Activated CD8-positive, alpha-beta T cell treated with anti-CD3 and anti-CD28 coated beads, Interleukin-2, amount 10 ng/mL, durations not matched to agents 7 days and 5 days (primary cell): Measurements from ENCODE around the gene DAB2IP. TPM values are rescaled to one million over a fixed set of nuclear protein-coding genes. Genes with fewer than 3 reads are reported as not detected.

Source experiments
- ATAC-seq: fragments of 150-1000 bp; cut with Tn5 transposase; one replicate; pipeline ENCODE4 v1.10.0; 2021; ENCODE audit warnings: moderate library complexity
- CTCF ChIA-PET: fragments of 350-600 bp; sonication (Branson Sonifier 250); formaldehyde crosslinking; loops from one replicate; lab custom pipeline; 2021; ENCODE audit warnings: antibody characterized with exemption; lab: Charles Lee
- POLR2A ChIA-PET: fragments of 350-600 bp; sonication (Branson Sonifier 250); formaldehyde crosslinking; loops from one replicate; lab custom pipeline; 2021; ENCODE audit warnings: antibody characterized with exemption; lab: Charles Lee
- DNase-seq: peaks from one replicate; pipeline ENCODE4 v3.0.0-alpha.2; 2020
- H3K27ac Mint-ChIP-seq: one replicate; pipeline ENCODE4 v1.8.0; 2021; ENCODE audit warnings: mild to moderate bottlenecking, mixed read lengths
- H3K27me3 Mint-ChIP-seq: one replicate; pipeline ENCODE4 v1.8.0; 2021; ENCODE audit warnings: low read depth, mixed read lengths
- H3K36me3 Mint-ChIP-seq: one replicate; pipeline ENCODE4 v1.8.0; 2021; ENCODE audit warnings: low read depth, mixed read lengths
- H3K4me1 Mint-ChIP-seq: one replicate; pipeline ENCODE4 v1.8.0; 2021; ENCODE audit warnings: low read depth, mixed read lengths
- H3K4me3 Mint-ChIP-seq: one replicate; pipeline ENCODE4 v1.8.0; 2021; ENCODE audit warnings: mild to moderate bottlenecking, mixed read lengths
- H3K9me3 Mint-ChIP-seq: one replicate; pipeline ENCODE4 v1.8.0; 2022; ENCODE audit warnings: mixed read lengths; ENCODE audit not compliant: insufficient read depth
- total RNA-seq, 2 experiments: library from RNA; stranded (reverse); gene quantifications; one replicate each; pipeline ENCODE4 v1.2.3, GENCODE V29; 2021

DAB2IP gene
- total RNA-seq, 2 experiments from 2014 or later: 0.08 to 0.13 TPM

GRCh38 chr9:121811751-121812150 is 160.3 kb downstream of the DAB2IP start:
- DNase-seq (no peak), ATAC-seq (no peak)
- no peak overlapping the region for H3K27ac Mint-ChIP-seq
- H3K4me1 Mint-ChIP-seq: no peaks in the 10 kb centered on the region
- H3K36me3 Mint-ChIP-seq: no peaks in the 10 kb centered on the region
- ChIA-PET POLR2A (no interaction called here), CTCF (no interaction called here)
- no peaks in the 10 kb centered on the region for H3K27me3 Mint-ChIP-seq
- no peaks in the 10 kb centered on the region for H3K9me3 Mint-ChIP-seq
- no peak overlapping the region for H3K4me3 Mint-ChIP-seq

- H3K4me3 Mint-ChIP-seq: no peak overlapping the region
- no peak for ATAC-seq
Observed at GRCh38 chr9:121812159-121812735, 160.8 kb downstream of the DAB2IP start.

GRCh38 chr9:121813519-121814210 is 162.2 kb downstream of the DAB2IP start:
- no peak overlapping the region for H3K27ac Mint-ChIP-seq
- H3K4me1 Mint-ChIP-seq: no peaks in the 10 kb centered on the region
- no peak for DNase-seq
- CTCF ChIA-PET: interaction anchor here (0.7 kb wide), 1 partner anchor 66 kb away, joined by 3 read pairs; no protein-coding TSS in a partner anchor
- no peak overlapping the region for H3K4me3 Mint-ChIP-seq
- H3K36me3 Mint-ChIP-seq: no peaks in the 10 kb centered on the region
- no peaks in the 10 kb centered on the region for H3K9me3 Mint-ChIP-seq
- POLR2A ChIA-PET: no interaction called here
- ATAC-seq: no peak
- H3K27me3 Mint-ChIP-seq: no peaks in the 10 kb centered on the region

More at GRCh38 chr9:121812159-121812735, 160.8 kb downstream of the DAB2IP start:
- ChIA-PET CTCF (no interaction called here), POLR2A (interaction anchor here (0.6 kb wide), 1 partner anchor 1916 kb away, joined by 3 read pairs; no protein-coding TSS in a partner anchor)
- Mint-ChIP-seq H3K27me3 (no peaks in the 10 kb centered on the region), H3K9me3 (no peaks in the 10 kb centered on the region), H3K27ac (no peak overlapping the region), H3K36me3 (no peaks in the 10 kb centered on the region), H3K4me1 (no peaks in the 10 kb centered on the region)
- no peak for DNase-seq

GRCh38 chr9:121814594-121814993 is 163.2 kb downstream of the DAB2IP start:
- H3K27ac Mint-ChIP-seq: no peak overlapping the region
- H3K4me3 Mint-ChIP-seq: no peak overlapping the region
- H3K36me3 Mint-ChIP-seq: no peaks in the 10 kb centered on the region

GRCh38 chr9:121815084-121815483 is 163.7 kb downstream of the DAB2IP start:
- no peak for DNase-seq
- no peaks in the 10 kb centered on the region for H3K4me1 Mint-ChIP-seq
- H3K9me3 Mint-ChIP-seq: no peaks in the 10 kb centered on the region
- H3K27ac Mint-ChIP-seq: no peak overlapping the region
- H3K4me3 Mint-ChIP-seq: no peak overlapping the region
- ChIA-PET POLR2A (no interaction called here), CTCF (no interaction called here)
- no peaks in the 10 kb centered on the region for H3K36me3 Mint-ChIP-seq
- ATAC-seq: no peak
- no peaks in the 10 kb centered on the region for H3K27me3 Mint-ChIP-seq

More at GRCh38 chr9:121814594-121814993, 163.2 kb downstream of the DAB2IP start:
- H3K9me3 Mint-ChIP-seq: no peaks in the 10 kb centered on the region
- H3K27me3 Mint-ChIP-seq: no peaks in the 10 kb centered on the region
- ChIA-PET CTCF (no interaction called here), POLR2A (no interaction called here)
- no peaks in the 10 kb centered on the region for H3K4me1 Mint-ChIP-seq
- no peak for ATAC-seq
- no peak for DNase-seq

- no peak for DNase-seq
- Mint-ChIP-seq H3K4me3 (no peak overlapping the region), H3K27me3 (no peaks in the 10 kb centered on the region), H3K27ac (no peak overlapping the region), H3K9me3 (no peaks in the 10 kb centered on the region), H3K4me1 (no peaks in the 10 kb centered on the region), H3K36me3 (no peaks in the 10 kb centered on the region)
- POLR2A ChIA-PET: interaction anchor here (0.6 kb wide), 1 partner anchor 733 kb away, joined by 3 read pairs; no protein-coding TSS in a partner anchor
- CTCF ChIA-PET: no interaction called here
- no peak for ATAC-seq
Observed at GRCh38 chr9:121815546-121816448, 164.4 kb downstream of the DAB2IP start.

- ChIA-PET CTCF (no interaction called here), POLR2A (interaction anchor here (0.6 kb wide), 1 partner anchor 732 kb away, joined by 3 read pairs; no protein-coding TSS in a partner anchor)
- Mint-ChIP-seq H3K9me3 (no peaks in the 10 kb centered on the region), H3K27ac (no peak overlapping the region), H3K4me3 (no peak overlapping the region), H3K36me3 (no peaks in the 10 kb centered on the region), H3K27me3 (no peaks in the 10 kb centered on the region), H3K4me1 (no peaks in the 10 kb centered on the region)
- DNase-seq (no peak), ATAC-seq (no peak)
Observed at GRCh38 chr9:121816449-121816817, 165.0 kb downstream of the DAB2IP start.

GRCh38 chr9:121816845-121817450 is 165.5 kb downstream of the DAB2IP start:
- H3K27me3 Mint-ChIP-seq: no peaks in the 10 kb centered on the region
- CTCF ChIA-PET: no interaction called here

GRCh38 chr9:121817476-121817875 is 166.0 kb downstream of the DAB2IP start:
- H3K27me3 Mint-ChIP-seq: no peaks in the 10 kb centered on the region
- H3K4me1 Mint-ChIP-seq: no peaks in the 10 kb centered on the region
- CTCF ChIA-PET: no interaction called here
- H3K36me3 Mint-ChIP-seq: no peaks in the 10 kb centered on the region
- H3K4me3 Mint-ChIP-seq: no peak overlapping the region
- no peak overlapping the region for H3K27ac Mint-ChIP-seq
- POLR2A ChIA-PET: no interaction called here
- no peak for ATAC-seq
- H3K9me3 Mint-ChIP-seq: no peaks in the 10 kb centered on the region
- DNase-seq: no peak

More at GRCh38 chr9:121816845-121817450, 165.5 kb downstream of the DAB2IP start:
- Mint-ChIP-seq H3K27ac (no peak overlapping the region), H3K4me1 (no peaks in the 10 kb centered on the region), H3K9me3 (no peaks in the 10 kb centered on the region), H3K36me3 (no peaks in the 10 kb centered on the region), H3K4me3 (no peak overlapping the region)
- ATAC-seq (no peak), DNase-seq (no peak)
- POLR2A ChIA-PET: interaction anchor here (0.6 kb wide), 1 partner anchor 732 kb away, joined by 3 read pairs; no protein-coding TSS in a partner anchor

GRCh38 chr9:121818016-121818661 is 166.7 kb downstream of the DAB2IP start:
- Mint-ChIP-seq H3K4me3 (no peak overlapping the region), H3K9me3 (no peaks in the 10 kb centered on the region), H3K4me1 (no peaks in the 10 kb centered on the region), H3K36me3 (no peaks in the 10 kb centered on the region), H3K27me3 (no peaks in the 10 kb centered on the region), H3K27ac (no peak overlapping the region)
- ChIA-PET POLR2A (no interaction called here), CTCF (no interaction called here)
- no peak for DNase-seq
- ATAC-seq: no peak

- Mint-ChIP-seq H3K36me3 (no peaks in the 10 kb centered on the region), H3K4me1 (no peaks in the 10 kb centered on the region), H3K27me3 (no peaks in the 10 kb centered on the region), H3K9me3 (no peaks in the 10 kb centered on the region), H3K4me3 (no peak overlapping the region), H3K27ac (no peak overlapping the region)
- CTCF ChIA-PET: no interaction called here
- DNase-seq (no peak), ATAC-seq (no peak)
- POLR2A ChIA-PET: no interaction called here
Observed at GRCh38 chr9:121818841-121819427, 167.5 kb downstream of the DAB2IP start.
